Measurements from ENCODE around the gene INF2.

INF2 gene

DNA sequence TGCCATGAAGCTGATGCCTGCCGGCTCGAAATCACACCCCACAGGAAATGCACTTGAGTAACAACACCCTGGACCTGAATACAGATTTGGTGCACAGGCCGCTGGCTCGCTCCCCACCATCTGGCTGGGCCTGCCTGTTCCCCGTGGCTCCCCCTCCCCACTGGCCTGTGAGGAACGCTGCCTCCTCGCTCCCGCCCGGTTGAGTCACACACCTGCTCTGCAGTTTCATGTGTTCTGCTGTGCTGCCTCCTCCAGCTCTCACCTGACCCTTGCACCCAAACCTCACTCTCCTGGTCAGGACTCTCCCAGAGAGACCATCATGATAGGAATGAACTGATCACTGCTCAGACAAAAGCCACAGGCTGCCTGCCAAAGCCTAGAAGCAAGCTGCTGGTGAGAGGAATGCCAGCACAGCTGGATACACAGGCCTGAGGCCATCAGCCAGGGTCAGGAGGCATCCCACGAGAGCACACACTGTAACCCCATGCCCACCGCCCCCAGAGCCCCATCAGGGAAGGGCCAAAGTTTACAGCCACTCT is 59.8 kb downstream of the INF2 start:
- no peak for DNase-seq (ENCODE audit: low read depth in 2 of 3, low spot score in 1 of 3)

GRCh38 chr14:104750056-104750752 is 60.8 kb downstream of the INF2 start:
- no peak for DNase-seq (ENCODE audit: low read depth in 2 of 3, low spot score in 1 of 3)

GRCh38 chr14:104750753-104751057 is 61.3 kb downstream of the INF2 start:
- DNase-seq (ENCODE audit: low read depth in 2 of 3, low spot score in 1 of 3), result peak in 1 of 3 donors; percentile 21

DNA sequence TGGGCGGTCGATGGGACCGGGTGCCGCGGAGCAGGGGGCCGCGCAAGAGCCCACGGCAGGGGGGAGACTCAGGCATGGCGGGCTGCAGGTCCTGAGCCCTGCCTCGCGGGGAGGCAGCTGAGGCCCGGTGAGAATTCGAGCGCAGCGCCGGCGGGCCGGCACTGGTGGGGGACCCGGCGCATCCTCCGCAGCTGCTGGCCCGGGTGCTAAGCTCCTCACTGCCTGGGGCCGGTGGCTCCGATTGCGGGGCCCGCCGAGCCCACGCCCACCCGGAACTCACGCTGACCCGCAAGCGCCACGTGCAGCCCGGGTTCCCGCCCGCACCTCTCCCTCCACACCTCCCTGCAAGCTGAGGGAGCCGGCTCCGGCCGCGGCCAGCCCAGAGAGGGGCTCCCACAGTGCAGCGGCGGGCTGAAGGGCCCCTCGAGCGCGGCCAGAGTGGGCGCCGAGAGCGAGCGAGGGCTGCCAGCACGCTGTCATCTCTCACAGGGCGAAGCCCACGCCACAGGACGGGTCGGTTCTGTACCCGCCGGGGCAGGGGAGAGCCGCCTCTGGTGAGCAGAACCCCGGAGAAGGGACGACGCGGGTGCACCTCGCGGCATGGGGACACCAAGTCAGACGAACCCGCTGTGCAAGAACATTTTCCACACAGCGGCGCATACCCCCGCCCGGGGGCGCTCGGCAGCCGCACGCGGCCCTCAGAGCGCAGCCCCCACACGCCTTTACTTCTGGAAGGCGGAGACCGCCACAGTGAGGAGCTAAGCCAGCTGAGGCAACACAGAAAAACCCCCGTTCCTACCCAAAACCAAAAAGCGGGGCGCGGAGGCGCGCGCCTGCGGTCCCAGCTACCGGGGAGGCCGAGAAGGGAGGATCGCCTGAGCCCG is 62.4 kb downstream of the INF2 start:
- no peak for DNase-seq (ENCODE audit: low read depth in 2 of 3, low spot score in 1 of 3)

GRCh38 chr14:104752423-104752734 is 63.0 kb downstream of the INF2 start:
- no peak for DNase-seq (ENCODE audit: low read depth in 2 of 3, low spot score in 1 of 3)

GRCh38 chr14:104752735-104753527 is 63.5 kb downstream of the INF2 start, which contains the start of gene SIVA1:
Gene SIVA1 (plus strand): TSS chr14:104753147. CDS start chr14:104753202, 55 bp downstream.
- DNase-seq (ENCODE audit: low read depth in 2 of 3, low spot score in 1 of 3), result peak; percentile 99 to 100 (median 99)

DNA sequence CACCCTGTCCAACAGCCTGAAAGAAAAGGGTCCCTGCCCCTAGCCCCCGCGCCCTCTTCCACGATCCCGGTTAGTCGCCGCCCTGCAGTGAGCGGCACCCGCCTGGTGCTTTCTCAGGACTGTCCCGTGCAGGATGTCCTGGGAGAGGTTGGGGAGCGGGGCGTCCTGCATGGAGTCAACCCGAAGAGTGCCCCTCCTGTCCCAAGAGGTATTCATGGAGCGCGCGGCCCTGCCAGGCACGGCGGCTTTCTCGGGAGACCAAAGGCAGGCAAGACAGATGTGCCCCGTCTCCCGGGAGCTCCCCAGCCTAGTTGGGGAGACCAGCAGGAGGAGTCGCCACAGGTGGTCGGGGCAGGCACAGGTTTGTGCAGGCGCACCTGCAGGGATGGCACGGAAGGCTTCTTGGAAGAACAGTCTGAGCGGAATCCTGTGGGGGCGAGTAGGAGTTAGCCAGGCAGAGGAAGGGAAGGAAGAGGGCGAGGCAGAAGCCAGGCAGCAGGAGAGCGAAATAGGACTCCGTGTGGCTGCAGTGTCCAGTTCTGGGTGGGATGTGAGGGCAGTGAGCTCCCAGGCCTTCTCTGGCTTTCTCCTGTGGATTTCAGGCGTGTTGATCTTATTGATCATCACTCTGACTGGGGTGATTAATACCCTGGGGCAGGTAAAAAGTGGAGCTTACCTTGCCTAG is 64.3 kb downstream of the INF2 start:
- no peak for DNase-seq (ENCODE audit: low read depth in 2 of 3, low spot score in 1 of 3)

- no peak for DNase-seq (ENCODE audit: low read depth in 2 of 3, low spot score in 1 of 3)
Observed at GRCh38 chr14:104754213-104754851, 64.9 kb downstream of the INF2 start.

- no peak for DNase-seq (ENCODE audit: low read depth in 2 of 3, low spot score in 1 of 3)
Observed at GRCh38 chr14:104755621-104756020, 66.2 kb downstream of the INF2 start.

DNA sequence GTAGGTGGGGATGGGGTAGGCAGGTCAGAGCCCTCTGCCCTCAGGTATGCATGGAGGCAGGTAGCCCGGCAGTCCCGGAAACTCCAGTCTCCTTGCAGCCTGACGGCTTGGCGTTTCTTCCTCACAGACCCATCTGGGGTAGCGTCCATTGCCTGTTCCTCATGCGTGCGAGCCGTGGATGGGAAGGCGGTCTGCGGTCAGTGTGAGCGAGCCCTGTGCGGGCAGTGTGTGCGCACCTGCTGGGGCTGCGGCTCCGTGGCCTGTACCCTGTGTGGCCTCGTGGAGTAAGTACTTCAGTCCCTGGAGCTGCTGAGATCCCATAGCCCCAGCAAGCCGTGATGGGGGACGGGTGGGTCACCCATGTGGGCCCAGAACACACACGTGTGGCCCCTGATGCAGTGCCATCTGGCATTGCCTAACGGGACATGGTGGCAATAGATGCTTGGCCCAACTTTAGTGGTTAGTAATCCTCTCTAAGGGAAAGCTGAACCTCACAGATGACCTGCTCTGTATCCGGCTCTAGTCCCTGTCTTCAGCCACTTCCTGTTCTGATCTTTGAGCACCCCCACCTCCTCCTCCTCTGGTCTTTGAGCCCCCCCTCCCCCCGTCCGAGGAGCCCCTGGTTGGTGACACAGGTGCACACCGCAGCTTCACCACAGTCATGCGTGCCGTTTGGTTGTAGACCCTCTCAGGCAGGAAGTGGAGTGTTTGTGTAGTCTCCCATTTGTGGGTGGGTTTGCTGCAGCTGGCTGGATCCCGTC is 67.2 kb downstream of the INF2 start:
- DNase-seq (ENCODE audit: low read depth in 2 of 3, low spot score in 1 of 3), result no peak

- DNase-seq (ENCODE audit: low read depth in 2 of 3, low spot score in 1 of 3), result no peak
Observed at GRCh38 chr14:104757238-104757585, 67.8 kb downstream of the INF2 start.

- no peak for DNase-seq (ENCODE audit: low read depth in 2 of 3, low spot score in 1 of 3)
Observed at GRCh38 chr14:104757681-104758392, 68.4 kb downstream of the INF2 start.

DNA sequence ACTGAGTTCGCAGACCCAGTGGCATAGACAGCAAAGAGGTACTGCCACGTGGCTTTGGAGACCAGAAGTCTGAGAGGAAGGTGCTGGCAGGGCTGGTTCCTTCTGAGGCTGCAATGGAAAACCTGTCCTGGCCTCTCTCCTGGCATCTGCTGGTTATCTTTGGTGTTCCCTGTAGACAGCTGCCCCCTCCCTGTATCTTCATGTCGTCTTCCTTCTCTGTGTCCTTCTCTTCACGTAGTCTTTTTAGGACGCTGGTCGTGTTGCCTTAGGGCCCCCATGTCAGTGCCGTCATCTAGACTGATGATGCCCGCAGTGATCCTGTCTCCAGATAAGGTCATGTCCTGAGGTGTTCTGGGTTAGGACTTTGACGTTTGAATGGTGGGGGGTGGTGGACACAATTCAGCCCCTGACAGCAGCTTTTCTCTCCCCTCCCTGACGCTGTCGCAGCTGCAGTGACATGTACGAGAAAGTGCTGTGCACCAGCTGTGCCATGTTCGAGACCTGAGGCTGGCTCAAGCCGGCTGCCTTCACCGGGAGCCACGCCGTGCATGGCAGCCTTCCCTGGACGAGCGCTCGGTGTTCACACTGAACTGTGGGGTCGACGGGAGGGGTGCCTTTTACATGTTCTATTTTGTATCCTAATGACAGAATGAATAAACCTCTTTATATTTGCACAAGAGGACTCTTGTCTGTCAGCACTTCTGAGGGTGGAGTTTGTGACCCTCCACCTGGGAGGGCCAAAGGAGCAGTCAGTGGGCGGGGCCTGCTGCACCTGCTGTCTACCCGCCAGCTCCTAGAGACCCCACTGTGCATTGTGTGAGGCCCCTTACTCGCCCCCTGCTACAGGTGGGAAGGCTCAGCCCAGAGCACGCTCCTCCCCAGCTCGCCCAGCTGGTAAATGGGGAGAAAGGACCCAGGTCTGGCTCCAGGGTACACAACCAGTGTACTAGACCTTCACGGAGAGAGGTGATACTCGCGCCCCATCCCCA is 69.9 kb downstream of the INF2 start:
- no peak for DNase-seq (ENCODE audit: low read depth in 2 of 3, low spot score in 1 of 3)

GRCh38 chr14:104765517-104765916 is 76.1 kb downstream of the INF2 start:
- no peak for DNase-seq (ENCODE audit: low read depth in 2 of 3, low spot score in 1 of 3)

DNA sequence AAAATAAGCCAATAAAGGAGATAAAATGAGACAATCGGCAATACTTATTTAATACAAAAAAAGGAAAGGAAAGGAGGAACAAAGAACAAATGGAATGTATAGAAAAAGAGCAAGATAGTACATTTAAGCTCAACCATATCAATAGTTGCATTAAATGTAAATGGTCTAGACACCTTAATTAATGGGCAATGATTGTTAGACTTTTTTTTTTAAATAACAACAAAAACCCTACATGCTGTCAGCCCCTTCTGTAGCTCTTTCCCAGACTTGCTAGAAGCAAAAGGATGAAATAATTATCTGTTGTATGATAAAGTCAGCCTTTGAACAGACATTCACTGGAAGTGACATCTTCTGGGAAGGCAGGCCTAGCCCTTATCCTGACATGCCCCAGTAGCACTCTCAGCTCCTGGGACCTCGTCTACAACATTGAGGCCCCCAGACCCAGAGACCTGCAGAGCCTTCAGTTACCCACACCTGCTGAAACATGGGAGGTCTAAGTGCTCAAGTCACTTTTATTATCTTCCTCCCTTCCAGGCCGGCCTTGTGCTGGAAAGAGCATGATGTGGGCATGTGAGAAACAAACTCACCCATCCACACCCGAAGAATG is 76.9 kb downstream of the INF2 start:
- no peak for DNase-seq (ENCODE audit: low read depth in 2 of 3, low spot score in 1 of 3)

GRCh38 chr14:104766863-104767633 is 77.6 kb downstream of the INF2 start:
- DNase-seq (ENCODE audit: low read depth in 2 of 3, low spot score in 1 of 3), result no peak

- DNase-seq (ENCODE audit: low read depth in 2 of 3, low spot score in 1 of 3), result no peak
Observed at GRCh38 chr14:104767634-104767918, 78.2 kb downstream of the INF2 start.
